Airway epithelial cell (primary cell): ENCODE results near the gene ARID2. TPM values are rescaled to one million over a fixed set of nuclear protein-coding genes. Genes with fewer than 3 reads are reported as not detected.

ENCODE experiments used
- total RNA-seq: library from RNA; depleted of rRNA; stranded (reverse); fragments of >200 nt; gene quantifications from 2 replicates; pipeline ENCODE4 v1.2.3, GENCODE V29; 2015

The ARID2 gene
- total RNA-seq, result 7.4 and 13.4 TPM in 2 replicates

GRCh38 chr12:45729233-45730083 lies at the start of gene ARID2:
ARID2 (plus strand) TSS chr12:45729706; CDS start chr12:45729837, 131 bp downstream.

